C4-2B (cell line): ENCODE data around the gene SIRT5.

ENCODE experiments used
- H3K27ac ChIP-seq: fragments of 450-650 bp; 2 replicates; pipeline ENCODE4 v1.5.1; 2017
- CTCF ChIP-seq: fragments of 450-650 bp; conservative IDR thresholded peaks from 2 replicates; pipeline ENCODE4 v1.5.1; 2017; ENCODE audit warnings: mild to moderate bottlenecking
- ZFX ChIP-seq: fragments of 450-650 bp; IDR thresholded peaks from 2 replicates; pipeline ENCODE4 v1.6.1; 2017

Gene SIRT5

GRCh38 chr6:13528777-13529343 is 45.5 kb upstream of the SIRT5 start:
- no peak overlapping the region for H3K27ac ChIP-seq
- no peak for TF ChIP-seq CTCF
- no peak for TF ChIP-seq ZFX

GRCh38 chr6:13531956-13532355 is 42.4 kb upstream of the SIRT5 start:
- TF ChIP-seq CTCF (no peak), ZFX (no peak)
- no peak overlapping the region for H3K27ac ChIP-seq

DNA sequence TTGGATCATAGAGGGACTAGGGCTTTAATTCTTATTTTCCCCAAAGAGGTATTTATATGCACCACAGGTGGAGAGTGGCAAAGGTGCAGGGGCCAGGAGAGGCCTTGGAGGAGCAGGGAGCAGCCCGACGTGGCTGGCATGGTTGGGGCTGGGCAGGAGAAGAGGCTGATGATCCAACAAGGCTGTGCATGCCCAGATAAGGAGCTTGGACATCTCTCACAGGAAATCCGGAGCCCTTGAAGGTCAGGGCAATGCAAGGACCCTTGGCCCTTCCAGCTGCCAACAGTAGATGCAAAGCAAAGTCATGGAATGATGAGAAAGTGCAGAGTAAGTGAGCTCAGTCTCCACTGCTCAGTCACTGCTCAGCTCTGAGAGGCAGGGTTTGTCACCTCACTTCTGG is 39.9 kb upstream of the SIRT5 start:
- TF ChIP-seq ZFX (no peak), CTCF (no peak)
- no peak overlapping the region for H3K27ac ChIP-seq

DNA sequence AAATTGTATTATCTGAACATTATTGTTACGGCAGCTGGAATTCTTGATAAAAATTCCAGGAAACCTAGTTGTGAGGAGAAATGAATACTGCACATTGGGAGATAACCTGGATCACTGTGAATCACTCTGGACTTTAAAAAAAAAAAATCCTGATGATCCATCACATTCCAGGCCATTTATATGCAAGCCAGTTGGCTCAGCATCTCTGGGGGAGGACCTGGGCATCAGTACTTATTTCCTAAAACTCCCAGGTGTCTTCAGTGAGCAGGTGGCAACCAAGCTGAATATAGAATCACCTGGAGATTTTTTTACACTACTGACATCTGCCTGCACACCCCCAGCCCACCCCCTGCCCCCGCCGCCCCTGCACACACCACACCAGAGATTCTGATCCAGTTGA is 39.1 kb upstream of the SIRT5 start:
- no peak for TF ChIP-seq CTCF
- no peak for TF ChIP-seq ZFX
- H3K27ac ChIP-seq, result no peak overlapping the region

- TF ChIP-seq ZFX (no peak), CTCF (no peak)
- no peak overlapping the region for H3K27ac ChIP-seq
Measured at GRCh38 chr6:13536796-13537526, 37.4 kb upstream of the SIRT5 start.

DNA sequence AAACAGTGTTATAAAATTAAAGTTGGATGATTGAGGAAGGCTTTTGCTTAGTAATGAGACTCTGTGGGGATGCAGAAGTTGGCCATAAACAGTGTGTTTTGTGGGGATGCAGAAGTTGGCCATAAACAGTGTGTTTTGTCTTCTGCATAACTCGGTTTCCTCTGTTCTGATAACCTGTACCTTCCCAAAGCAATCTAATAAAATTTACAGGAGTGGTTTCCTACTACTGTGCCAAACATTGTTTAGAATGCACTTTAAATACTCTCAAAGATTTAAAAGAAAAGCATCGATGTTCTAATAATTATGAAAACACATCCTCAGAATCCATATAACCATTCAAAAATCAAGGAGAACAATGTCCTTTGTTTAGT is 36.9 kb upstream of the SIRT5 start:
- no peak overlapping the region for H3K27ac ChIP-seq

More for the DNA sequence above, 36.9 kb upstream of the SIRT5 start:
- TF ChIP-seq ZFX (no peak), CTCF (no peak)
